Liver (tissue), 9 donors: ENCODE data around the gene PLEKHF1. TPM values are rescaled to one million over a fixed set of nuclear protein-coding genes. Genes with fewer than 3 reads are reported as not detected.

ENCODE experiments used
- DNase-seq: peaks from one replicate; pipeline ENCODE4 v3.0.0-alpha.2; 2017; ENCODE audit warnings: low spot score
- H3K27ac ChIP-seq, 2 donors: one replicate each; pipeline ENCODE4 v1.7.0; 2013; ENCODE audit warnings: inconsistent platforms in 2 of 2, low read length in 2 of 2, control low read depth in 1 of 2, low read depth in 1 of 2, mild to moderate bottlenecking in 1 of 2
- H3K27me3 ChIP-seq, 4 donors: one replicate each; pipeline versions ENCODE4 v1.6.1 to v1.7.0; 2013; ENCODE audit warnings: low read length in 3 of 4, inconsistent platforms in 1 of 4, mild to moderate bottlenecking in 1 of 4, moderate library complexity in 1 of 4; ENCODE audit not compliant: control insufficient read depth in 4 of 4, insufficient read depth in 4 of 4
- H3K36me3 ChIP-seq, 4 donors: one replicate each; pipeline versions ENCODE4 v1.6.1 to v1.7.0; 2013; ENCODE audit warnings: low read length in 3 of 4, mild to moderate bottlenecking in 3 of 4, low read depth in 1 of 4, moderate library complexity in 1 of 4; ENCODE audit not compliant: control insufficient read depth in 4 of 4, insufficient read depth in 3 of 4
- H3K4me1 ChIP-seq, 4 donors: one replicate each; pipeline versions ENCODE4 v1.6.1 to v1.7.0; 2013; ENCODE audit warnings: low read length in 3 of 4, mild to moderate bottlenecking in 3 of 4, moderate library complexity in 1 of 4; ENCODE audit not compliant: control insufficient read depth in 4 of 4, insufficient read depth in 4 of 4
- H3K4me3 ChIP-seq, 3 donors: one replicate each; pipeline versions ENCODE4 v1.6.1 to v1.7.0; 2013; ENCODE audit warnings: low read length in 3 of 3, control low read depth in 1 of 3, low read depth in 1 of 3, mild to moderate bottlenecking in 1 of 3
- H3K9ac ChIP-seq, 2 donors: one replicate each; pipeline ENCODE4 v1.7.0; 2013; ENCODE audit warnings: low read length in 2 of 2, mild to moderate bottlenecking in 2 of 2, moderate library complexity in 2 of 2, control low read depth in 1 of 2, low read depth in 1 of 2
- H3K9me3 ChIP-seq, 4 donors: one replicate each; pipeline versions ENCODE4 v1.6.1 to v1.7.0; 2013; ENCODE audit warnings: low read length in 3 of 4; ENCODE audit not compliant: control insufficient read depth in 4 of 4
- CTCF ChIP-seq: fragments of 150-350 bp; IDR thresholded peaks from 2 replicates; pipeline ENCODE4 v1.5.1; 2017; ENCODE audit warnings: improper control_type of control experiment, low read depth, low read length; ENCODE audit not compliant: missing input control
- EGR1 ChIP-seq, 2 donors: IDR thresholded peaks; 2 replicates each; pipeline ENCODE4 v1.6.1; 2016 to 2018; ENCODE audit warnings: antibody characterized with exemption in 2 of 2, low read depth in 2 of 2
- FOXA1 ChIP-seq: IDR thresholded peaks from 2 replicates; pipeline ENCODE4 v1.6.1; 2016; ENCODE audit warnings: antibody characterized with exemption
- FOXA2 ChIP-seq: IDR thresholded peaks from 2 replicates; pipeline ENCODE4 v1.6.1; 2016; ENCODE audit warnings: antibody characterized with exemption
- GABPA ChIP-seq, 2 donors: IDR thresholded peaks in 1 of 2; conservative IDR thresholded peaks in 1 of 2; 2 replicates each; pipeline ENCODE4 v1.6.1; 2016; ENCODE audit warnings: antibody characterized with exemption in 2 of 2, mild to moderate bottlenecking in 1 of 2, moderate library complexity in 1 of 2
- HNF4A ChIP-seq, 2 donors: conservative IDR thresholded peaks; 2 replicates each; pipeline ENCODE4 v1.6.1; 2016; ENCODE audit warnings: antibody characterized with exemption in 2 of 2, mild to moderate bottlenecking in 2 of 2
- HNF4G ChIP-seq: IDR thresholded peaks from 2 replicates; pipeline ENCODE4 v1.6.1; 2016; ENCODE audit warnings: antibody characterized with exemption
- JUND ChIP-seq, 2 donors: IDR thresholded peaks; 2 replicates each; pipeline ENCODE4 v1.6.1; 2016; ENCODE audit warnings: antibody characterized with exemption in 2 of 2
- MAX ChIP-seq: IDR thresholded peaks from 2 replicates; pipeline ENCODE4 v1.6.1; 2016; ENCODE audit warnings: antibody characterized with exemption
- NR2F2 ChIP-seq: IDR thresholded peaks from 2 replicates; pipeline ENCODE4 v1.6.1; 2016; ENCODE audit warnings: antibody characterized with exemption
- RAD21 ChIP-seq, 2 donors: IDR thresholded peaks; 2 replicates each; pipeline ENCODE4 v1.6.1; 2016; ENCODE audit warnings: antibody characterized with exemption in 2 of 2, mild to moderate bottlenecking in 2 of 2
- REST ChIP-seq: IDR thresholded peaks from 2 replicates; pipeline ENCODE4 v1.6.1; 2016; ENCODE audit warnings: antibody characterized with exemption, mild to moderate bottlenecking
- RXRA ChIP-seq, 2 donors: IDR thresholded peaks; 2 replicates each; pipeline ENCODE4 v1.6.1; 2017 to 2018; ENCODE audit warnings: antibody characterized with exemption in 2 of 2, mild to moderate bottlenecking in 1 of 2
- SP1 ChIP-seq: IDR thresholded peaks from 2 replicates; pipeline ENCODE4 v1.6.1; 2018; ENCODE audit warnings: antibody characterized with exemption, mild to moderate bottlenecking
- TAF1 ChIP-seq: conservative IDR thresholded peaks from 2 replicates; pipeline ENCODE4 v1.6.1; 2016; ENCODE audit warnings: antibody characterized with exemption, mild to moderate bottlenecking
- YY1 ChIP-seq: IDR thresholded peaks from 2 replicates; pipeline ENCODE4 v1.6.1; 2016; ENCODE audit warnings: antibody characterized with exemption, mild to moderate bottlenecking
- WGBS: extraction: QIAGEN DNeasy Blood & Tissue Kit; methylation state at CpG from one replicate; pipeline ENCODE4 v1.1.7; 2013; 5-methylcytosine and 5-hydroxymethylcytosine counted together
- polyA plus RNA-seq, 2 donors: library from polyadenylated mRNA; stranded (reverse) in 1 of 2; unstranded in 1 of 2; fragments of 200-250 nt in 1 of 2; fragments of >200 nt in 1 of 2; fragmentation: Nextera tagmentation in 1 of 2; extraction: Ambion mirVana in 1 of 2; gene quantifications; one replicate each; pipeline versions ENCODE4 v1.2.1 to v1.2.3, GENCODE V29; 2013 to 2015
- total RNA-seq, 2 donors: library from RNA; depleted of rRNA; stranded (reverse); fragments of >200 nt; gene quantifications; one replicate each; pipeline ENCODE4 v1.2.3, GENCODE V29; 2014
- TF ChIP-seq, protein P1 (sequence below): IDR thresholded peaks from 2 replicates; pipeline ENCODE4 v1.6.1; 2016; ENCODE audit warnings: antibody characterized with exemption
- donor health status: healthy.
- donor health status: healthy.
- donor health status: healthy.
- donor health status: healthy.
- donor health status: healthy.

PLEKHF1 gene
- total and polyA plus RNA-seq, 4 donors: 2.9 to 15.1 (median 8.9) TPM

GRCh38 chr19:29680447-29680846, 15.2 kb downstream of the PLEKHF1 start:
- TF ChIP-seq HNF4G (no peak), MAX (no peak), YY1 (no peak), FOXA2 (no peak), FOXA1 (no peak), EGR1 (IDR thresholded peaks at IDR 0.05; ENCODE audit: low read depth in 2 of 2) (no peak), TAF1 (no peak), RXRA (IDR thresholded peaks at IDR 0.05) (no peak), GABPA (IDR thresholded peaks at IDR 0.05 in 1 of 2, conservative IDR thresholded peaks at IDR 0.05 in 1 of 2) (no peak), REST (no peak), JUND (IDR thresholded peaks at IDR 0.05) (no peak)
- TF ChIP-seq, protein P1, sequence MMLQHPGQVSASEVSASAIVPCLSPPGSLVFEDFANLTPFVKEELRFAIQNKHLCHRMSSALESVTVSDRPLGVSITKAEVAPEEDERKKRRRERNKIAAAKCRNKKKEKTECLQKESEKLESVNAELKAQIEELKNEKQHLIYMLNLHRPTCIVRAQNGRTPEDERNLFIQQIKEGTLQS: no peak

GRCh38 chr19:29680937-29681336, 15.7 kb downstream of the PLEKHF1 start:
- Histone ChIP-seq H3K9ac (no peak overlapping the region), H3K9me3 (no peaks in the 10 kb centered on the region), H3K4me1 (peaks cover 25 to 46% (median 31%) of the 10 kb centered on the region in 4 donors), H3K36me3 (peaks cover 0 to 2% (median 0%) of the 10 kb centered on the region in 4 donors), H3K27ac (no peak overlapping the region), H3K27me3 (no peaks in the 10 kb centered on the region), H3K4me3 (no peak overlapping the region)
- no peak for DNase-seq
- WGBS: 81% methylated on average over 7 of the region's 7 CpGs
- TF ChIP-seq, protein P1: no peak
- no peak for TF ChIP-seq HNF4G
- TF ChIP-seq HNF4A (conservative IDR thresholded peaks at IDR 0.05): no peak
- TF ChIP-seq FOXA1: no peak
- TF ChIP-seq RAD21 (IDR thresholded peaks at IDR 0.05): no peak
- TF ChIP-seq REST: no peak
- TF ChIP-seq CTCF: no peak
- TF ChIP-seq NR2F2: no peak
- TF ChIP-seq GABPA (IDR thresholded peaks at IDR 0.05 in 1 of 2, conservative IDR thresholded peaks at IDR 0.05 in 1 of 2): no peak
- TF ChIP-seq EGR1 (IDR thresholded peaks at IDR 0.05; ENCODE audit: low read depth in 2 of 2): no peak
- TF ChIP-seq FOXA2: no peak
- TF ChIP-seq RXRA (IDR thresholded peaks at IDR 0.05): no peak
- no peak for TF ChIP-seq SP1
- TF ChIP-seq TAF1: no peak
- no peak for TF ChIP-seq JUND (IDR thresholded peaks at IDR 0.05)

More at GRCh38 chr19:29680447-29680846, 15.2 kb downstream of the PLEKHF1 start:
- Histone ChIP-seq H3K27ac (no peak overlapping the region), H3K9ac (no peak overlapping the region), H3K4me1 (peaks cover 29 to 51% (median 35%) of the 10 kb centered on the region in 4 donors), H3K9me3 (no peaks in the 10 kb centered on the region), H3K4me3 (no peak overlapping the region), H3K27me3 (no peaks in the 10 kb centered on the region), H3K36me3 (peaks cover 0 to 2% (median 0%) of the 10 kb centered on the region in 4 donors)
- DNase-seq: no peak
- WGBS: 70% methylated on average over 12 of the region's 12 CpGs
